ENCODE measurements around the gene PRICKLE1.

The PRICKLE1 gene

GRCh38 chr12:42607584-42608058 is 18.1 kb upstream of the PRICKLE1 start:
- H3K36me3 Mint-ChIP-seq: no peaks in the 10 kb centered on the region
- no peak overlapping the region for H3K4me3 Mint-ChIP-seq
- H3K27ac Mint-ChIP-seq: no peak overlapping the region

GRCh38 chr12:42606471-42606870 is 16.9 kb upstream of the PRICKLE1 start:
- Mint-ChIP-seq H3K27me3 (peaks cover 2% of the 10 kb centered on the region), H3K36me3 (no peaks in the 10 kb centered on the region), H3K9me3 (ENCODE audit: low read depth) (peaks cover 3% of the 10 kb centered on the region), H3K4me1 (ENCODE audit: low read depth) (no peaks in the 10 kb centered on the region), H3K4me3 (no peak overlapping the region), H3K27ac (no peak overlapping the region)

More at GRCh38 chr12:42607584-42608058, 18.1 kb upstream of the PRICKLE1 start:
- Mint-ChIP-seq H3K4me1 (ENCODE audit: low read depth) (no peaks in the 10 kb centered on the region), H3K27me3 (peaks cover 4% of the 10 kb centered on the region), H3K9me3 (ENCODE audit: low read depth) (peaks cover 5% of the 10 kb centered on the region)

GRCh38 chr12:42605685-42606084 is 16.1 kb upstream of the PRICKLE1 start:
- Mint-ChIP-seq H3K4me3 (no peak overlapping the region), H3K36me3 (no peaks in the 10 kb centered on the region), H3K4me1 (ENCODE audit: low read depth) (no peaks in the 10 kb centered on the region), H3K27ac (no peak overlapping the region), H3K9me3 (ENCODE audit: low read depth) (no peaks in the 10 kb centered on the region), H3K27me3 (no peaks in the 10 kb centered on the region)

GRCh38 chr12:42603246-42603990 is 13.9 kb upstream of the PRICKLE1 start:
- peaks cover 2% of the 10 kb centered on the region for H3K27me3 Mint-ChIP-seq
- H3K4me1 Mint-ChIP-seq (ENCODE audit: low read depth): no peaks in the 10 kb centered on the region
- H3K36me3 Mint-ChIP-seq: no peaks in the 10 kb centered on the region
- no peaks in the 10 kb centered on the region for H3K9me3 Mint-ChIP-seq (ENCODE audit: low read depth)
- H3K4me3 Mint-ChIP-seq: no peak overlapping the region
- no peak overlapping the region for H3K27ac Mint-ChIP-seq

GRCh38 chr12:42593874-42594273 is 4.3 kb upstream of the PRICKLE1 start:
- H3K27me3 Mint-ChIP-seq: peaks cover 33% of the 10 kb centered on the region
- H3K27ac Mint-ChIP-seq: no peak overlapping the region
- no peaks in the 10 kb centered on the region for H3K9me3 Mint-ChIP-seq (ENCODE audit: low read depth)
- H3K4me3 Mint-ChIP-seq: no peak overlapping the region
- H3K36me3 Mint-ChIP-seq: no peaks in the 10 kb centered on the region
- H3K4me1 Mint-ChIP-seq (ENCODE audit: low read depth): peaks cover 10% of the 10 kb centered on the region

GRCh38 chr12:42590330-42590934 is 886 bp upstream of the PRICKLE1 start:
- Mint-ChIP-seq H3K27ac (no peak overlapping the region), H3K9me3 (ENCODE audit: low read depth) (no peaks in the 10 kb centered on the region), H3K36me3 (no peaks in the 10 kb centered on the region), H3K27me3 (peaks cover 45% of the 10 kb centered on the region), H3K4me1 (ENCODE audit: low read depth) (peaks cover 13% of the 10 kb centered on the region), H3K4me3 (peak overlapping the region; percentile 76)

- H3K27me3 Mint-ChIP-seq: peaks cover 35% of the 10 kb centered on the region
These were observed 752 bp downstream of the PRICKLE1 start for GRCh38 chr12:42588524-42589464.

GRCh38 chr12:42587601-42588523 is 1.7 kb downstream of the PRICKLE1 start:
- Mint-ChIP-seq H3K27me3 (peaks cover 32% of the 10 kb centered on the region), H3K4me3 (peak overlapping the region; percentile 73), H3K36me3 (no peaks in the 10 kb centered on the region), H3K9me3 (ENCODE audit: low read depth) (no peaks in the 10 kb centered on the region), H3K27ac (no peak overlapping the region), H3K4me1 (ENCODE audit: low read depth) (peaks cover 13% of the 10 kb centered on the region)

More at GRCh38 chr12:42588524-42589464, 752 bp downstream of the PRICKLE1 start:
- Mint-ChIP-seq H3K4me3 (peak overlapping the region; percentile 73), H3K27ac (no peak overlapping the region), H3K4me1 (ENCODE audit: low read depth) (peaks cover 13% of the 10 kb centered on the region), H3K9me3 (ENCODE audit: low read depth) (no peaks in the 10 kb centered on the region), H3K36me3 (no peaks in the 10 kb centered on the region)

GRCh38 chr12:42586268-42586667 is 3.3 kb downstream of the PRICKLE1 start:
- H3K9me3 Mint-ChIP-seq (ENCODE audit: low read depth): no peaks in the 10 kb centered on the region
- H3K27ac Mint-ChIP-seq: no peak overlapping the region
- H3K36me3 Mint-ChIP-seq: no peaks in the 10 kb centered on the region
- no peak overlapping the region for H3K4me3 Mint-ChIP-seq
- H3K27me3 Mint-ChIP-seq: peaks cover 35% of the 10 kb centered on the region
- H3K4me1 Mint-ChIP-seq (ENCODE audit: low read depth): peaks cover 13% of the 10 kb centered on the region

GRCh38 chr12:42585841-42586216 is 3.7 kb downstream of the PRICKLE1 start:
- Mint-ChIP-seq H3K27ac (no peak overlapping the region), H3K4me3 (no peak overlapping the region), H3K27me3 (peaks cover 33% of the 10 kb centered on the region), H3K4me1 (ENCODE audit: low read depth) (peaks cover 13% of the 10 kb centered on the region), H3K36me3 (no peaks in the 10 kb centered on the region), H3K9me3 (ENCODE audit: low read depth) (no peaks in the 10 kb centered on the region)

GRCh38 chr12:42585154-42585840 is 4.2 kb downstream of the PRICKLE1 start:
- Mint-ChIP-seq H3K27ac (no peak overlapping the region), H3K4me3 (no peak overlapping the region), H3K27me3 (peaks cover 32% of the 10 kb centered on the region), H3K4me1 (ENCODE audit: low read depth) (peaks cover 9% of the 10 kb centered on the region), H3K36me3 (no peaks in the 10 kb centered on the region), H3K9me3 (ENCODE audit: low read depth) (no peaks in the 10 kb centered on the region)

- no peak overlapping the region for H3K27ac Mint-ChIP-seq
- H3K36me3 Mint-ChIP-seq: no peaks in the 10 kb centered on the region
- H3K4me3 Mint-ChIP-seq: no peak overlapping the region
- peaks cover 32% of the 10 kb centered on the region for H3K27me3 Mint-ChIP-seq
- H3K9me3 Mint-ChIP-seq (ENCODE audit: low read depth): no peaks in the 10 kb centered on the region
- H3K4me1 Mint-ChIP-seq (ENCODE audit: low read depth): peaks cover 6% of the 10 kb centered on the region
These were observed 4.9 kb downstream of the PRICKLE1 start for GRCh38 chr12:42584651-42585111.

GRCh38 chr12:42583016-42583415 is 6.5 kb downstream of the PRICKLE1 start:
- Mint-ChIP-seq H3K4me1 (ENCODE audit: low read depth) (no peaks in the 10 kb centered on the region), H3K36me3 (no peaks in the 10 kb centered on the region), H3K27me3 (peaks cover 28% of the 10 kb centered on the region), H3K4me3 (no peak overlapping the region), H3K9me3 (ENCODE audit: low read depth) (no peaks in the 10 kb centered on the region), H3K27ac (no peak overlapping the region)

Data from activated naive CD8-positive, alpha-beta T cell (primary cell).